NCI-H226 (cell line): ENCODE measurements around the gene REL.

Source experiments
- DNase-seq: peaks from one replicate; pipeline ENCODE4 v3.0.0-alpha.2; 2015

REL gene

DNA sequence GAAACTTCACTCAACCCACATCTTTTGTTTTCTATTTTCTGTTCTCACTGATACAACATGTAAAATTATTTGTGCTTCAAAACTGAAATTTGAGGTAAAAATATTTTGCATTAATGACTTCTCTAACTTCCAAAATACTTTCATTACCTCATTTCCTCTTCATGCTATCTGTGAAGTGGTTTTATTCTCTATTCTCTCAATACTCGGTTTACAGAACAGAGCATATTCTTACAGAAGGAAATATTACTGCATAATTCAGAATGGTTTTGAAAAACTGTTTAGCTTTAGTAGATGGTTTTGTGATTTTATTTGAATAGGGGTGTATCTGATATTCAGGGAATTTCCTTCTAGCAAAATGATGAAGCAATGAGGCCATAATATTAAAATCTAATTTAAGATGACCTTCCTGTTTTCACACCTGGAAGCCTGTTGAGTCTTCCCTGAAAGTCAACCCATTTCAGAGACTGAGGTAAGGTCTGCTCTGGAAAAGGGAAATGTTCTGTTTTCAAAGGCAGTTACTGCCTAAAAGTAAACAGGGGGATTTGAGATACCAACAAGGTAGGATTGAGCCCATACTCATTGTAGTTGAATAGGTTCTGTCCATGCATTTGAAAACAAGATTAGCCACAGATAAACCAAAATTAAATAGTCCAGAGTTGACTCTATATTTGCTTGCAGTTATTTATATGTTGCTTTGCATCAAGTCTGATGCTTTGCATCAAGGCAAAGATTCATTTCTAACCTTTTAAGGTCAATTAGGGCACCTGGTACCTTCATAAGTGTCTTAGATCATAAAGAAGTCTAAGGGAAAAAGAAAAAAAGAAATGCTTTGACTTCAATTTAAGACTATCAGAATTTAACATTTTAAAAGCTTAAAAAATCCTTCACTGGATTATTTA lies 85.4 kb downstream of the REL start:
- DNase-seq: no peak

DNA sequence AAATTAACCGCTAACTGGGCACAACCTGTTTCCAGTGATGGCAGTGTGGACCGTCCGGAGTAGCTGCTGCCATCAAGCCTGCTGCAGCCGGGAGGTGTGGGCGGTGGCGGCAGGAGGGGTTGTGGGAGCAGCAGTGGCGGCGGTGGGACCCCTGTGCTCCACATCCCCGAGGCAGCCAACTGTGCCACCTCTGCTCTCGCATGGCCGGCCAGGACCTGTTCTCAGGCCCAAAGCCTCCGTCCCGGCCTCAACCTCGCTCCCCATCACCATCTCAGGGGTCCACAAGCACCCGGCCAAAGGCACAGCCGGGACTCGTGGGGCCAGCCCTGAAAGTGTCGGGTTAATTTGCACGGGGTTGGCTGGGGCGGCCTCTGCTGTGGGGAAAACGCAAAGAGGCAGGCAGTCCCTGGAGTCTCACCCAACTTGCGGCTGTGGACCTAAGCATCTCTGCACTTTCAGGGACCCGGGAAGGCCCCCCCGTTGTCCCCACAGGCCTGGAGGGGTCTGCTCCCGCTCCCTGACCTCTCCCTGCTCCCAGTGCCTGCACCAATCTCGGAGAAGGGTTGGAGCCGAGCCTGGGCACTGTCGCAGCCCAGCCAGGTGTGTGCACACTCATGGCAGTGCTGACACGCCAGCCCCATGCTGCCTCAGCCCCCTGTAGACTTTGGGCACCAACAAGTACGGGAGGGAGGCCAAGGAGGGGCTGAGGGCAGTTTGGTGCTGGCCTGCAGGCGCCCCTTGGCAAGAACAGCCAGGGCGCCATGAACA lies 91.7 kb downstream of the REL start:
- DNase-seq: no peak

DNA sequence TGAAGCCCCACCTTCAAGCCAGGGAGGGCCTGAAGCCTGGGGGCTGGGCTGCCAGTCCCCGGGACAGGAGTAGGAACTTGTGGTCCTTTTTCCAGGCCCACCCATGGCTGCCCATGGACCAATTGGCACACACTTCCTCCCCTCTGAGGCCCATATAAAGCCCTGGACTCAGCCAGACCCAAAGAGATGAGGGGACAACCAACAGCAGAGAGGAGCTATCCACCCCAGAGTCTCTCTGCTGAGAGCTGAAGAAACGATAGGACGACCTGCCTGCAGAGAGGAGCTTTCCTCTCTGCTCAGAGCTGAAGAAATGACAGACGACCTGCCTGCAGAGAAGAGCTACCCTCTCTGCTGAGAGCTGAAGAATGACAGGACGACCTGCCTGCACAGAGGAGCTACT lies 92.3 kb downstream of the REL start:
- no peak for DNase-seq

DNA sequence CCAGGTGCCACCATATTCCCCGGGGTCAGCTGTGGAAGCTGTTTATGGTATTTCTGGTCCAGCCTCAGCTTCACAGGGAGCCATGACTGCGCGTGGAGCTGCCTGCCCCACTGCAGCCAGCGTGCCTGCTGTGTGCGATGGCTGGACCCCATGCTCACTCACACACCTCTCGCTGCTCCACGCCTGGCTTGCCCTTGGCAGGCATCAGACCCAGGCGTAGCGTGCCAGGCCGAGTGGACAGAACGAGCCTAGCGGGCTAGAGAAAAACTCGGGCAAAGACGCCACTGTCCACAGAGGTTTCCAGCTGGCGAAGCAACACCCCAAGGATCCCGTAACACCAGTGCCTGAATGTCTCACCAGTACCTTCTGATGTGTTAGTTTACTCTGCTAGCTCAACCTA lies 93.3 kb downstream of the REL start:
- DNase-seq: no peak
